ENCODE data around the gene CDKN2AIP. TPM values are rescaled to one million over a fixed set of nuclear protein-coding genes. Genes with fewer than 3 reads are reported as not detected.
"Not testable (repeated sequence)": the region's sequence is repeated elsewhere in the genome, so short reads cannot be mapped to it uniquely, and the experiment has no call there.

CDKN2AIP gene
- total RNA-seq, 2 donors from 2014 or later = 14.1 to 15.3 TPM

GRCh38 chr4:183478123-183478522 is 33.7 kb downstream of the CDKN2AIP start:
- H3K4me1 Mint-ChIP-seq = no peaks in the 10 kb centered on the region
- peaks cover 7% of the 10 kb centered on the region for H3K9me3 Mint-ChIP-seq
- no peak overlapping the region for H3K27ac Mint-ChIP-seq

GRCh38 chr4:183478926-183479325 is 34.5 kb downstream of the CDKN2AIP start:
- WGBS, 2 experiments (ENCODE audit: insufficient coverage in 1 of 2, insufficient read length in 1 of 2) = 83 to 100% methylated on average over 1 to 2 of the region's 2 CpGs
- TF ChIP-seq CTCF (conservative IDR thresholded peaks at IDR 0.05) = no peak
- Histone ChIP-seq H3K27me3 (ENCODE audit: control insufficient read depth, insufficient read depth, low read length, poor library complexity, severe bottlenecking) (no peaks in the 10 kb centered on the region), H3K4me1 (ENCODE audit: control insufficient read depth, insufficient read depth, low read length) (no peaks in the 10 kb centered on the region), H3K9me3 (ENCODE audit: control insufficient read depth, low read length) (no peaks in the 10 kb centered on the region), H3K27ac (ENCODE audit: low read depth, low read length) (no peak overlapping the region), H3K9ac (ENCODE audit: extremely low read depth, low read length, poor library complexity, severe bottlenecking) (no peak overlapping the region), H3K36me3 (ENCODE audit: control insufficient read depth, insufficient read depth, low read length) (no peaks in the 10 kb centered on the region), H3K4me3 (ENCODE audit: low read length) (no peak overlapping the region)
- peaks cover 15% of the 10 kb centered on the region for H3K36me3 Mint-ChIP-seq (ENCODE audit: low read depth)
- H3K4me1 Mint-ChIP-seq = no peaks in the 10 kb centered on the region
- no peak overlapping the region for H3K4me3 Mint-ChIP-seq
- H3K27me3 Mint-ChIP-seq (ENCODE audit: insufficient read depth) = no peaks in the 10 kb centered on the region
- DNase-seq = no peak
- peaks cover 10% of the 10 kb centered on the region for H3K9me3 Mint-ChIP-seq
- no peak overlapping the region for H3K27ac Mint-ChIP-seq

More at GRCh38 chr4:183478123-183478522, 33.7 kb downstream of the CDKN2AIP start:
- H3K9ac ChIP-seq (ENCODE audit: extremely low read depth, low read length, poor library complexity, severe bottlenecking) = no peak overlapping the region
- H3K27ac ChIP-seq (ENCODE audit: low read depth, low read length) = no peak overlapping the region
- H3K4me3 Mint-ChIP-seq = no peak overlapping the region
- no peak for TF ChIP-seq CTCF (conservative IDR thresholded peaks at IDR 0.05)
- H3K4me1 ChIP-seq (ENCODE audit: control insufficient read depth, insufficient read depth, low read length) = no peaks in the 10 kb centered on the region
- H3K4me3 ChIP-seq (ENCODE audit: low read length) = no peak overlapping the region
- WGBS, 2 experiments (ENCODE audit: insufficient coverage in 1 of 2, insufficient read length in 1 of 2) = 82 to 84% methylated on average over 5 of the region's 5 CpGs
- no peaks in the 10 kb centered on the region for H3K9me3 ChIP-seq (ENCODE audit: control insufficient read depth, low read length)
- DNase-seq = no peak
- no peaks in the 10 kb centered on the region for H3K27me3 ChIP-seq (ENCODE audit: control insufficient read depth, insufficient read depth, low read length, poor library complexity, severe bottlenecking)
- no peaks in the 10 kb centered on the region for H3K36me3 ChIP-seq (ENCODE audit: control insufficient read depth, insufficient read depth, low read length)
- H3K27me3 Mint-ChIP-seq (ENCODE audit: insufficient read depth) = no peaks in the 10 kb centered on the region
- peaks cover 9% of the 10 kb centered on the region for H3K36me3 Mint-ChIP-seq (ENCODE audit: low read depth)

- H3K4me3 ChIP-seq (ENCODE audit: low read length); H3K9me3 ChIP-seq (ENCODE audit: control insufficient read depth, low read length); H3K27me3 ChIP-seq (ENCODE audit: control insufficient read depth, insufficient read depth, low read length, poor library complexity, severe bottlenecking); H3K4me1 Mint-ChIP-seq; H3K27me3 Mint-ChIP-seq (ENCODE audit: insufficient read depth); H3K27ac Mint-ChIP-seq; H3K4me3 Mint-ChIP-seq; H3K27ac ChIP-seq (ENCODE audit: low read depth, low read length); H3K9me3 Mint-ChIP-seq; H3K9ac ChIP-seq (ENCODE audit: extremely low read depth, low read length, poor library complexity, severe bottlenecking); DNase-seq; H3K36me3 ChIP-seq (ENCODE audit: control insufficient read depth, insufficient read depth, low read length); H3K4me1 ChIP-seq (ENCODE audit: control insufficient read depth, insufficient read depth, low read length): not testable (repeated sequence)
- 94% methylated on average over 29 of the region's 33 CpGs; no CpG with 5 or more reads in 1 of the 2 experiments for WGBS, 2 experiments (ENCODE audit: insufficient coverage in 1 of 2, insufficient read length in 1 of 2)
- H3K36me3 Mint-ChIP-seq (ENCODE audit: low read depth) = peaks cover 18% of the 10 kb centered on the region
Observed at GRCh38 chr4:183482515-183483095, 38.2 kb downstream of the CDKN2AIP start.

GRCh38 chr4:183483997-183484396 is 39.6 kb downstream of the CDKN2AIP start:
- H3K27ac Mint-ChIP-seq = no peak overlapping the region
- H3K9me3 ChIP-seq (ENCODE audit: control insufficient read depth, low read length) = no peaks in the 10 kb centered on the region
- DNase-seq = no peak
- no peaks in the 10 kb centered on the region for H3K27me3 Mint-ChIP-seq (ENCODE audit: insufficient read depth)
- H3K27ac ChIP-seq (ENCODE audit: low read depth, low read length) = no peak overlapping the region
- H3K4me1 ChIP-seq (ENCODE audit: control insufficient read depth, insufficient read depth, low read length) = no peaks in the 10 kb centered on the region
- H3K9me3 Mint-ChIP-seq = peaks cover 10% of the 10 kb centered on the region
- H3K4me1 Mint-ChIP-seq = no peaks in the 10 kb centered on the region
- WGBS, 2 experiments (ENCODE audit: insufficient coverage in 1 of 2, insufficient read length in 1 of 2) = 94 to 98% methylated on average over 7 of the region's 7 CpGs
- H3K36me3 ChIP-seq (ENCODE audit: control insufficient read depth, insufficient read depth, low read length) = no peaks in the 10 kb centered on the region
- no peak for TF ChIP-seq CTCF (conservative IDR thresholded peaks at IDR 0.05)
- H3K4me3 Mint-ChIP-seq = no peak overlapping the region
- no peaks in the 10 kb centered on the region for H3K27me3 ChIP-seq (ENCODE audit: control insufficient read depth, insufficient read depth, low read length, poor library complexity, severe bottlenecking)
- H3K9ac ChIP-seq (ENCODE audit: extremely low read depth, low read length, poor library complexity, severe bottlenecking) = no peak overlapping the region
- H3K4me3 ChIP-seq (ENCODE audit: low read length) = no peak overlapping the region
- peaks cover 18% of the 10 kb centered on the region for H3K36me3 Mint-ChIP-seq (ENCODE audit: low read depth)
